Activated T-cell treated with anti-CD3 and anti-CD28 coated beads for 24 hours (primary cell): Measurements from ENCODE around the gene ACCSL.

Experiments used
- DNase-seq: peaks from one replicate; pipeline ENCODE4 v3.0.0-alpha.2; 2020; ENCODE audit warnings: low read depth

Gene ACCSL

GRCh38 chr11:44047931-44048431 lies at the start of gene ACCSL:
Gene ACCSL, plus strand, starts transcription at chr11:44047981. Its CDS starts 56 bp downstream, at chr11:44048037.
- DNase-seq: no peak

GRCh38 chr11:43998308-43998707 lies 49.5 kb upstream of the ACCSL start:
- no peak for DNase-seq

GRCh38 chr11:44000731-44001130 lies 47.0 kb upstream of the ACCSL start:
- no peak for DNase-seq

GRCh38 chr11:44002191-44003093 lies 45.3 kb upstream of the ACCSL start:
- no peak for DNase-seq

- no peak for DNase-seq
Measured at GRCh38 chr11:44003736-44004451, 43.9 kb upstream of the ACCSL start.

- DNase-seq: no peak
Measured at GRCh38 chr11:44004452-44005062, 43.2 kb upstream of the ACCSL start.

- no peak for DNase-seq
Measured at GRCh38 chr11:44005063-44005701, 42.6 kb upstream of the ACCSL start.

GRCh38 chr11:44005956-44006355 lies 41.8 kb upstream of the ACCSL start:
- no peak for DNase-seq

GRCh38 chr11:44006917-44007361 lies 40.8 kb upstream of the ACCSL start:
- DNase-seq: no peak

GRCh38 chr11:44007481-44008087 lies 40.2 kb upstream of the ACCSL start:
- DNase-seq: no peak

- DNase-seq: no peak
Measured at GRCh38 chr11:44008088-44008501, 39.7 kb upstream of the ACCSL start.

GRCh38 chr11:44008698-44009097 lies 39.1 kb upstream of the ACCSL start:
- no peak for DNase-seq

GRCh38 chr11:44010789-44011251 lies 37.0 kb upstream of the ACCSL start:
- DNase-seq: no peak

- no peak for DNase-seq
Measured at GRCh38 chr11:44011797-44012196, 36.0 kb upstream of the ACCSL start.

GRCh38 chr11:44014968-44015623 lies 32.7 kb upstream of the ACCSL start:
- DNase-seq: no peak

- no peak for DNase-seq
Measured at GRCh38 chr11:44015624-44016007, 32.2 kb upstream of the ACCSL start.

GRCh38 chr11:44016131-44016530 lies 31.6 kb upstream of the ACCSL start:
- no peak for DNase-seq

GRCh38 chr11:44016546-44017442 lies 31.0 kb upstream of the ACCSL start:
- no peak for DNase-seq

- DNase-seq: no peak
Measured at GRCh38 chr11:44017443-44018126, 30.2 kb upstream of the ACCSL start.
